A549 (cell line): Measurements from ENCODE around the gene TMEM53.

Experiments
- CEBPB ChIP-seq, 2 experiments: fragments of >200 bp in 1 of 2; sonication (Bioruptor Twin) in 1 of 2; formaldehyde crosslinking in 1 of 2; IDR thresholded peaks; 2 replicates each; pipeline ENCODE4 v1.6.1; 2012 to 2016
- CHD2 ChIP-seq: fragments of 150-350 bp; IDR thresholded peaks from 2 replicates; pipeline ENCODE4 v1.6.1; 2014; ENCODE audit warnings: low read length; ENCODE audit not compliant: partially characterized antibody
- CHD4 ChIP-seq: fragments of 200-600 bp; sonication (generic); IDR thresholded peaks from 2 replicates; pipeline ENCODE4 v1.6.1; 2016; ENCODE audit warnings: antibody characterized with exemption, mild to moderate bottlenecking, borderline replicate concordance
- POLR2A ChIP-seq: IDR thresholded peaks from 2 replicates; pipeline ENCODE4 v1.6.1; 2012; ENCODE audit warnings: mild to moderate bottlenecking, low read length
- SMC3 ChIP-seq: fragments of >200 bp; sonication (Bioruptor Twin); formaldehyde crosslinking; IDR thresholded peaks from 3 replicates; pipeline ENCODE4 v1.6.1; 2018; ENCODE audit warnings: inconsistent platforms
- ZFP36 ChIP-seq: fragments of 450-650 bp; IDR thresholded peaks from 2 replicates; pipeline ENCODE4 v1.6.1; 2014; ENCODE audit warnings: borderline replicate concordance; ENCODE audit not compliant: partially characterized antibody
- TF ChIP-seq, protein P1 (sequence below): fragments of >200 bp; sonication (Bioruptor Twin); formaldehyde crosslinking; IDR thresholded peaks from 3 replicates; pipeline ENCODE4 v1.5.1; 2016

DNA sequence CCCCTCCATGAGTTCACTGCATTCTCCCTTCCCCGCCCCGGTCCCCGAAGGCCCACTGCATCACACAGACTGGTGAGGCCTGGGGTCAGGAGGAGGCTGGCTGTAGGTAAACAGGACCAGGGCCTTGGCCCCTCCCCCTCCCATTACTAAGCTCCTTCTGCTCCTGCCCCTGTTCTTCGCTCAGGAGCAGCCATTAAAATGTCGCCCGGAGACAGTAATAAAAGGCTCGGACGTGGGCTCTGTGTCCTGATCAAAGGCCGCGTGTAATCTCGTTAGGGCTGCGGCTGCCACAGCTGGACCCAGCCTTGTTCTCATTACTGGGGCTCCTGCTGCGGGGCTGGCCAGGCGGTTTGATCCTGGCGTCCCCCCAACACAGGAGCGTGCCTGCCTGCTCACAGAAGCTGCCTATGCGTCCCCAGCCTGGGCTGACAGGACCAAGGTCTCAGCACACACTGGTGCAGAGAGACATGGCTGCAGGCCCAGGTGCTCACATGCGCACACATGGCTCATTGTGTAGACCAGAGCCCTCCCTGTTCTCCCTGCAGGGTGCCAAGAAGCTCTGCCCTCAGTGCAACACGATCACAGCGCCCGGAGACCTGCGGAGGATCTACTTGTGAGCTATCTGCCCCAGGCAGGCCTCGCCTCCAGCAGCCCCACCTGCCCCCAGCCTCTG is 24.0 kb downstream of the TMEM53 start:
- TF ChIP-seq, protein P1, sequence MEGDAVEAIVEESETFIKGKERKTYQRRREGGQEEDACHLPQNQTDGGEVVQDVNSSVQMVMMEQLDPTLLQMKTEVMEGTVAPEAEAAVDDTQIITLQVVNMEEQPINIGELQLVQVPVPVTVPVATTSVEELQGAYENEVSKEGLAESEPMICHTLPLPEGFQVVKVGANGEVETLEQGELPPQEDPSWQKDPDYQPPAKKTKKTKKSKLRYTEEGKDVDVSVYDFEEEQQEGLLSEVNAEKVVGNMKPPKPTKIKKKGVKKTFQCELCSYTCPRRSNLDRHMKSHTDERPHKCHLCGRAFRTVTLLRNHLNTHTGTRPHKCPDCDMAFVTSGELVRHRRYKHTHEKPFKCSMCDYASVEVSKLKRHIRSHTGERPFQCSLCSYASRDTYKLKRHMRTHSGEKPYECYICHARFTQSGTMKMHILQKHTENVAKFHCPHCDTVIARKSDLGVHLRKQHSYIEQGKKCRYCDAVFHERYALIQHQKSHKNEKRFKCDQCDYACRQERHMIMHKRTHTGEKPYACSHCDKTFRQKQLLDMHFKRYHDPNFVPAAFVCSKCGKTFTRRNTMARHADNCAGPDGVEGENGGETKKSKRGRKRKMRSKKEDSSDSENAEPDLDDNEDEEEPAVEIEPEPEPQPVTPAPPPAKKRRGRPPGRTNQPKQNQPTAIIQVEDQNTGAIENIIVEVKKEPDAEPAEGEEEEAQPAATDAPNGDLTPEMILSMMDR, result no peak
- TF ChIP-seq ZFP36 (no peak), SMC3 (no peak), CHD4 (no peak), POLR2A (no peak), CEBPB (IDR thresholded peaks at IDR 0.05) (no peak), CHD2 (no peak)
